Measurements from ENCODE around the gene GMEB2.
"Not testable (repeated sequence)": the region's sequence is repeated elsewhere in the genome, so short reads cannot be mapped to it uniquely, and the experiment has no call there.

GMEB2 gene

DNA sequence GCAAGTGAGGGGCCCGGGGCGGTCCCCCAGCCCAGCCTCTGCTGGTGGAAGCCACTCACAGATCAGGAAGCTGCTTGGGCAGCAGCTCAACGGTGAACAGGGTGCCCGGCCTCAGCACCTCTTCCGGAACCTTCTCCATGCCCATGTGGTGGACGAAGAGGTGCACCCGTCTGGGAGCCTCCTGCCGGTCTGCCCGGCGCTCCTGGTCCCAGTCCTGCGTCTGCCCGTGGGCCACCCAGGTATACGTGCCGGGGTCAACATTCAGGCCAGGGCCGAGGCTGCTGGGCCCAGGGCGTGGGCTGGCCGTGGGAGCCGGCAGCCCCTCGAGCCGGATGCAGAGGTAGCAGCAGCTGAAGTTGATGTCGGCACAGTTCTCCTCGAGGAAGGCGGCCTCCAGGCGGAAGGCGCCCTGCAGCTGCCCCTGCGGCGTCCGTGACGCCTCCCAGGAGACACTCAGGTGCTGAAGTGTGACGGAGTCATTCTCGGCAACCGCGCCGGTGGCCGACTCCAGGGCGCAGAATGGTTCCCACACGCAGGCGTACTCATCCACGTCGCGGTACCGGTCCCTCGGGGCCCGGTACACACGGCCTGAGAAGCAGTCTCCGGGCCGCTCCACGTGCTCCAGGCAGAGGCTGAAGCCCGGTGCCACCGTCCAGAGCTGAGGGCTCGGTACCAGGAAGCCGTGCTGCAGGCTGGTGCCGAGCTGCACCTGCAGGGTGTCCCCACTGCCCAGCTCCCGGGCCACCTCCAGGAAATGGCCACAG lies 64.3 kb downstream of the GMEB2 start:
- no peak for TF ChIP-seq CTCF (IDR thresholded peaks at IDR 0.05; ENCODE audit: borderline replicate concordance, insufficient read depth, low read depth, low read length)
- no peak overlapping the region for H3K4me3 ChIP-seq (ENCODE audit: low read depth, low read length)

- H3K4me3 ChIP-seq (ENCODE audit: low read depth, low read length), result no peak overlapping the region
- TF ChIP-seq CTCF (IDR thresholded peaks at IDR 0.05; ENCODE audit: borderline replicate concordance, insufficient read depth, low read depth, low read length), result no peak
Measured at GRCh38 chr20:63561624-63562396, 65.1 kb downstream of the GMEB2 start.

GRCh38 chr20:63560856-63561609 lies 65.9 kb downstream of the GMEB2 start:
- no peak for TF ChIP-seq CTCF (IDR thresholded peaks at IDR 0.05; ENCODE audit: borderline replicate concordance, insufficient read depth, low read depth, low read length)
- no peak overlapping the region for H3K4me3 ChIP-seq (ENCODE audit: low read depth, low read length)

DNA sequence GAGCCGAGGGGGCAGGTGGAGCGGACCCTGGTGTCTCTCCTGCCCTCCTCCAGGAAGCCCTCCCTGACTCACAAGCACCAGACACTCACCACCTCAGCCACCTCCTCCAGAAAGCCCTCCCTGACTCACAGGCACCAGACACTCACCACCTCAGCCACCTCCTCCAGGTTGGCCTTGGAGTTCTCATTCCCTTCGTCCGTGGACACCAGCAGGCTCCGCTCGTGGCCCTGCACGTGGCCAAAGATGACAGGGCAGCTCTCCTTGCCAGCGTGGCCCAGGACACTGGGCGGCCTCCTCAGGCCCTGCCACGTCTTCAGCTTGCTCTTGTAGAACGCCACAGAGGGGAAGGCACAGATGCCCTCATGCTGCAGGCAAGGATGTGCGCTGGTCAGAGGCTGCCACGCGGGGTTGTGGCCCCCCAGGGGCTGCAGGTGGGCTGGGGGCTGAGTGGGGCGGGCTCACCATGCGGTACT lies 66.5 kb downstream of the GMEB2 start:
- TF ChIP-seq CTCF (IDR thresholded peaks at IDR 0.05; ENCODE audit: borderline replicate concordance, insufficient read depth, low read depth, low read length), result no peak
- H3K4me3 ChIP-seq (ENCODE audit: low read depth, low read length), result no peak overlapping the region

- H3K4me3 ChIP-seq (ENCODE audit: low read depth, low read length), result not testable (repeated sequence)
Measured at GRCh38 chr20:63559485-63560332, 67.2 kb downstream of the GMEB2 start.

DNA sequence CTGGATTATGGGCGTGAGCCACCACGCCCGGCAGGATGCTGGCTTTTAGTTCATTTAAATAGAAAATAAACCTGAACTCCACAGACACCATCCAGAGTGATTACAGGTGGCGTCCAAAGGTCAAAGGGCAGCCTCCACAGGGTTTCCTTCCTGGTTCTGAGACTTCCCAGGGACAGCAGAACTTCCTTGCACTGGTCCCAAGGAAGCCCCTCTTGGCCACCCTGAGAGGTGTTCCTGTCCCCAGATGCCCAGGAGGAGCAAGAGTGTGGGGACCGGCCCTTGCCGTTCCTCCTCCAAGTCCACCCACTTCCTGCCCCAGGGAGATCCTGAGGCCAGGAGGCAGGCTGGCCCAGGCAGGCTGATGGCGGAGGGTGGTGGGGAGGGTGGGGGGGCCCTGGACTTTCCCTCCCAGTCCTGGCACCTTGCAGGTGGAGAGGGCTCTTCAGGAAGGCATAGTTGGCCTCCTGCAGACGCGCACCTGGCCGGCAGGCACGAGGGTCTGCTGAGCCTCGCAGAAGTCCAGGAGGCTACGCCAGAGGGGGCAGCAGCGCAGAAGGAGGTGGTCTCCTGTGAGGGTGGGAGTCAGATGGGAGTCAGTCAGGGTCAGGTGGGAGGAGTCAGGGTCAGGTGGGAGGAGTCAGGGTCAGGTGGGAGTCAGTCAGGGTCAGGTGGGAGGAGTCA lies 68.0 kb downstream of the GMEB2 start:
- no peak overlapping the region for H3K4me3 ChIP-seq (ENCODE audit: low read depth, low read length)
- TF ChIP-seq CTCF (IDR thresholded peaks at IDR 0.05; ENCODE audit: borderline replicate concordance, insufficient read depth, low read depth, low read length), result no peak
